ENCODE data around the gene COL9A3.

COL9A3 gene

DNA sequence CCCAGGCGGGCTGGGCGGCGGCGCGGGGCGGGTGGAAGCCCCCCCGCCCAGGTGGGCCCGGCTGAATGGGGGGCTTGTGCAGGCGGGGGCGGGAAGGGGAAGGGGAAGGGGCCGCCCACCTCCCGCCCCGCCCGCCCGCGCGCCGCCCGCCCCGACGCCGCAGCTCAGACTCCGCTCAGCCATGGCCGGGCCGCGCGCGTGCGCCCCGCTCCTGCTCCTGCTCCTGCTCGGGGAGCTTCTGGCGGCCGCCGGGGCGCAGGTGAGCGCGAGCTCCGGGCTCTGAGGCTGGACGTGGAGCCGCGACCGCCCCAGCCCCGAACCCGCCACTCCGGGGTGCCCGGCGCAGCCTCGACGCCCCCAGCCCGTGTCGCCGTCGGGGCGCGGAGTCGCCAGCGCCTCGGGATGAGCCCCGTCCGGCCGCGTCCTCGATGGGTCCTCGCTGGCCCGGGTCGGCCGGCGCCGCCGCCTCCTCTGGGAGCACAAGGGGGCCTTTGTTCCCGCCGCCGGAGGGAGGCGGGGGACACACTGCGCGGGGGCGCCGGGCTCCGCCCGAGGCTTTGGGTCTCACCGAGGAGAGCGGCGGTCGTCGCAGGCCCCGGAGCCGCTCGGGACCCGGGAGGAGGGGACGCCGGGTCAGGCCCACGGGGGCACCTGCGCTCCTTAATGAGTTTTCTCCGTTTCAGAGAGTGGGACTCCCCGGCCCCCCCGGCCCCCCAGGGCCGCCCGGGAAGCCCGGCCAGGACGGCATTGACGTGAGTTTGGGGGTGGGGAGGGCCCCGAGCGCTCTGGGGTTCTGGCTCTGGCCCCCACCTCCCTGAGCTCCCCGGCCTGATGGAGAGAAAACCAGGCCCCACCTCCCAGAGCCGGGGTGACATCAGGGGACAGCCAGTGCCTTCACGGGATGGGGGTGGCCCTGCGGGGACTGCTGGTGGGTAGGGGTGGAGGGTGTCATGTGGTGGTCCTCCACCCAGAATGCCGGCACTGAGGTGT lies at the start of gene COL9A3:
TSS of gene COL9A3 (plus strand) at position 167 of the 990 bp plus-strand sequence. CDS start at position 182, 15 bp downstream.
- in situ Hi-C loops (cut with MboI; ENCODE audit: low sequenced_read_pairs) = no loop called here

DNA sequence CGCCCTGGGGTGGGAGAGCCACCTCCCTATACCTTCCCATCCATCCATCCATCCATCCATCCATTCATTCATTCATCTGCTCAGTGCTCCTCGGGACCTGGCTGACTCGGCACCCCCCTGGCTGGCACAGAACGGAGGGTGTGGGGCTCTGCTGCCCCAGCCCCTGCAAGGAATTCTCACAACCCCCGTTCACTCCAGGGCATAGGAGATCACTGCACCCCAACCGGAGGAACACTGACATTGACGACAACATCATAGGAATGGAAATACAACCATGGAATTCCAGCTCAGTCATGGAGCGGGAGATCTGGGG lies 48.7 kb upstream of the COL9A3 start:
- in situ Hi-C loops (cut with MboI; ENCODE audit: low sequenced_read_pairs) = no loop called here

DNA sequence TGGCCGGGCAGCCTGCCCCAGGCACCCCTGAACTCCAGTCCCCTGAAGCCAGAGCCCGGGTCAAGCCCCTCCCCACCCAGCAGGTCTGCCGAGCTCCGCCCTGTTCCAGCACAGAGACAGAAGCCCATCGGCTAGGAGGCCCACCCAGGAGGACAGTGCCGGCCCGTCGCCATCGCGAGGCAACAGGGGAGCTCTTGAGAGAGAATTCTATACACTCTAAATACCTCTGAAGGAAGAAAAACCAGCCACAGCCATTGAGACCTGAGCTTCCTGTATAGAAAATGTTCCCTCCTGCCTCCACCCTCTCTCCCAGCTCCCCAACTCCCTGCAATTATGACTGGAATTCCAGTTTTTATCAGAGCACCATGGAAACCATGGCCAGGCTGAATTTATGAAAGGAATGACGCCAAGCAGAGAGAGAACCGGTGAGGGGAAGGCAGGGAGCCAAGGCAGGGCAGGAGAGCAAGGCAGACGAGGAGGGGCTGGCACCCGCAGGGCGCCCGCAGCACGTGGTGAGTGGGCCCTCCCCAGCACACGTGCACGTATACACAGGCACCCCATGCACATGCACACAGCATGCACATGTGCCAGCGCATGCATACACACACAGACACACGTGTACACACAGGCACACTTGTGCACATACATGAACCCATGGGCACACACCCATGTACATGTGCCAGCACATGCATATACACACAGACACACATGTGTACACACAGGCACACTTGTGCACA lies 48.1 kb upstream of the COL9A3 start:
- in situ Hi-C loops (cut with MboI; ENCODE audit: low sequenced_read_pairs) = no loop called here

DNA sequence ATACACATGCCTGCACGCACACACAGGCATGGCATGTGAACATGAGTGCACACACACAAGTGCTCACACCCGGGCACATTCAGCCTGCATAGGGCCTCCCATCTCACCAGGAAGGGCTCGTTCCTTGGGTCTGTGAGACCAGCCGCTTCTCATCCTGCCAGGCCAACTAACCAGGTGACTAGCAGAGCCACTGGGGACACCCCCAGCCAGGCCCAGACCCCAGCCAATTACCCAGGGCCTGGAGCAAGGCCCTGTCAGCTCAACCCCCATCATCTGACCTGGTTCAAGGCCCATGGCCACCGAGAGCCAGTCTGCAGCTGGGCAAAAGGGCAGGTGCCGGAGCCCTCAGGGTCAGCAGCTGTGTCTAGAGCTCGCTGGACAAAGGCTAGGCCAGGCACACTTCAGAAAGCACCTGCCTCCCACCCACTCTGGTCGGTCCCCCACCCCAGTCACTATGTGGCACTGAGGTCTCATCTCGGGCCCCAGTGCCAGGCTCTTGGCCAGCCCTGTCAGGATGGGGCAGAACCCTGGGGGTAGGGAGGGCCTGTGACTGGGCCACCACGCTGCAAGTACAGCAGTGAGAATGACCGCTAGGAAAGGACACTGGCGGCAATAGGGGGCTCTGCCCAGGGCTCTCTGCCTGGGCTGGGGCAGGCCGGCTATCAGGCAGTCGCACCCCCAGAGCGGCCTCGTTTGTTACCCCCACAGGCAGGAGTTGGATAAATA lies 47.3 kb upstream of the COL9A3 start:
- in situ Hi-C loops (cut with MboI; ENCODE audit: low sequenced_read_pairs) = no loop called here

DNA sequence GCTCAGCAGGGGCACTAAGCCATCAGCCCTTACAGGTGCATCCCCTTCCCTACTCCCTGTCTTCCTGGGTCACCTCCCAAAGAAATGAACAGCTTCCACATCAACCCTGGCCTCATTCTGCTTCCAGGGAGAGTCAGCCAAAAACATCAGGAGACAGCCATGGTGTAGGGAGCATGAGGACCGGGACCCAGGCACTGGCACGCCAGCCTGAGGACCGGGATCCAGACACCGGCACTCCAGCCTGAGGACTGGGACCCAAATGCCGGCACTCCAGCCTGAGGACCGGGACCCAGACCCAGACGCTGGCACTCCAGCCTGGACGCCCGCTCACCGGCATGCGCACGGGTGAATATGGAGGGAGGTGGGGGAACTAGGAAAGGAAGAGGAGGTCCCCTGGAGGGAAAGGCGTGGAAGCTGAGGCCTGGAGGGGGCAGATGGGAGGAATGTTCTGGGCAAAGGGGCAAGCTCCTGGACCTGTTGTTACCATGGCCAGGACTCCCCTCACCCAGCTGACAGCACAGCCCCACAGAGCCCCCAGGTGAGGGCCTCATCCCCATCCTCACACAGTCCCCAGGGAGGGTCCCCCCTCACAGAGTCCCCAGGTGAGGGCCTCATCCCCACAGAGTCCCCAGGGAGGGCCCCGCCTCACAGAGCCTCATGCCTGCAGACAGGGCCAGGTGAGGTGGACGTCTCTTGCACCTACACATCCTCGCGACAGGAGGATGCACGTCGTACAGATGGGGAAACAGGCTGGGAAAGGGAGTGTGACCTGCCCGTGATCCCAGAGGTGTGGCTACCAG lies 46.5 kb upstream of the COL9A3 start:
- in situ Hi-C loops (cut with MboI; ENCODE audit: low sequenced_read_pairs) = no loop called here

DNA sequence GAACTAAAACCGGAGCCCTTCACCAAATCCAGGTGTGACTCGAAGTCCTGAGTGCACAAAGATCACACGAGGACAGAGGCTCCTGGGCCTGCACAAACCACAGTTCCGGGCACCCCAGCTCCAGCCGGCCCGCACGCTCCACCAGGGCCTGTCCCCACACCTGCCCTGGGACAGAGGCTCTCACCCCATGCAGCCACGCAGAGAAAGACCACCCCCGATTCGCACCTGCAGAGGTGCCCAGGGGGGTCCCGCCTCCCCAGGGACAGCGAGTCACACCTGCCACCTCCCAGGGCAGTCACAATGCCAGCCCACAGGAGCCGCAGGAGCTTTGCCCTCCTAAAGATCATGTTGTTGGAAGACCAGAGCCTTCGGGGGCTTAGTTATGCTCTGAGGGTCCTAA lies 45.9 kb upstream of the COL9A3 start:
- in situ Hi-C loops (cut with MboI; ENCODE audit: low sequenced_read_pairs) = no loop called here

DNA sequence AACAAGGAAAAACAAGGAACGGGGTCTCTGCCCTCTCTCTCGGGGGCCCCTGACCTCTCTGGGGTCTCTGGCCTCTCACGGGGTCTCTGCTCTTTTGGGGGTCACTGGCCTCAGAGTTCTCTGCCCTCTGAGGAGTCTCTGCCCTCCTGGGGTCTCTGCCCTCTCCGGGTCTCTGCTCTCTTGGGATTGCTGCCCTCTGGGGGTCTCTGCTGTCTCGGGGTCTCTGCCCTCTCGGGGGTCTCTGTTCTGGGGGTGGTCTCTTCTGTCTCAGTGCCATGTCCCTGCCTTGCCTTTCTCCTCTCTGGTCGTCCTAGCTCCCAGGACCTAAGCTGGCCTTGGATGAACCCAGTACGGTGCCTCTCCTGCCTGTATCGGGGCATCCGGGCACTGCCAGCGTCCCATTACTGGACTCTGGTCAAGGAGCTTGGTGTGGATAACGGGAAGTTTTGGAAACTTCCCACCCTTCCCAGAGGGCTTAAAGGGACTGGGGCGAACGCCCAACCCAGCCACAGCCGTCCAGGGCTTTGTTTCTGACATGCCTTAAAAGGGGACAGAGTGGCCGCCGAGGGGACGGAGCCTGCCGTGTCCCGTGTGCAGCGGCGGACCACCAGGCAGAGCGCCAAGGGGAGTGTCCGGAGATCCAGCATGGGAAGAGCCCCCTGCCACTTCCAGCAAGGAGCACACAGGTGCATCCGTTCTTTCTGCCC lies 45.3 kb upstream of the COL9A3 start:
- in situ Hi-C loops (cut with MboI; ENCODE audit: low sequenced_read_pairs) = no loop called here

DNA sequence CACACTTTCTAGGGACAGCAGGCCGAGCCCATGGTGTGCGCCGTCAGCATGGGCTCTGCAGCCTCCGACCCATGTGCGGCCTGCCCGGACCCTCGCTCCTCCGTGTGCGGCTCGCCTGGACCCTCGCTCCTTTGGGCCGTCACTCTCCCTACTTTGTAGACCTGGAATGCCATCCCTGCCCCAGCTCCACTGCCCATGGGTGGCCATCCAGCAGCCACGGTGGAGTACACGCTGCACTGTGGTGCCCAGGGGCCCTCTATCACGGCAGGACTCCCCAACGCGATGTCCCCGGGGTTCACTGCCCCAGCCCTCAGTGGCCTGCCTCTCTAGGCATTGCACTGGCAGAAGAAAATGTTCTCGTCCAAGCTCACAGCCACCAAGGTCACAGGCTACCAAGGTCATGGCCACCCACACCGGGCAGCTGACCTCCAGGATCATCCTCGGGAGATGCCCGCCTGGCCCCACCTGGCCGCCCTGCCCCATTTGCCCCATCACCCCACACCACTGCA lies 44.7 kb upstream of the COL9A3 start:
- in situ Hi-C loops (cut with MboI; ENCODE audit: low sequenced_read_pairs) = no loop called here

DNA sequence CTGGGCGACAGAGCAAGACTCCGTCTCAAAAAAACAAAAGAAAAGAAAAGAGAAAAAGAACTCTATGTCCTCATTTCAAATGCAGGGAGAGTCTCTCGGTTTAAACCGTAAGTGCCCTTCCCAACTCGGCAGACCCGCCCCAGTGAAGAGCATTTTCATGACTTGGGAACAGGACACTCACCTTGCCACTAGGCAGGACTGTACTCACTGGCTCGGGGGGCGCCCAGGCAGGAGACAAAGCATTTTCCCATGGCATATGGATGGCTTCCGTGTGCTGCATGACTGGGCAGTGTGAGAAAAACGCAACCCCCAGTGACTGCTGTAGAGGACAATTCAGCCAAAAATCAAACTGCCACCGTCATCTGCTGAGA lies 44.2 kb upstream of the COL9A3 start:
- in situ Hi-C loops (cut with MboI; ENCODE audit: low sequenced_read_pairs) = no loop called here

DNA sequence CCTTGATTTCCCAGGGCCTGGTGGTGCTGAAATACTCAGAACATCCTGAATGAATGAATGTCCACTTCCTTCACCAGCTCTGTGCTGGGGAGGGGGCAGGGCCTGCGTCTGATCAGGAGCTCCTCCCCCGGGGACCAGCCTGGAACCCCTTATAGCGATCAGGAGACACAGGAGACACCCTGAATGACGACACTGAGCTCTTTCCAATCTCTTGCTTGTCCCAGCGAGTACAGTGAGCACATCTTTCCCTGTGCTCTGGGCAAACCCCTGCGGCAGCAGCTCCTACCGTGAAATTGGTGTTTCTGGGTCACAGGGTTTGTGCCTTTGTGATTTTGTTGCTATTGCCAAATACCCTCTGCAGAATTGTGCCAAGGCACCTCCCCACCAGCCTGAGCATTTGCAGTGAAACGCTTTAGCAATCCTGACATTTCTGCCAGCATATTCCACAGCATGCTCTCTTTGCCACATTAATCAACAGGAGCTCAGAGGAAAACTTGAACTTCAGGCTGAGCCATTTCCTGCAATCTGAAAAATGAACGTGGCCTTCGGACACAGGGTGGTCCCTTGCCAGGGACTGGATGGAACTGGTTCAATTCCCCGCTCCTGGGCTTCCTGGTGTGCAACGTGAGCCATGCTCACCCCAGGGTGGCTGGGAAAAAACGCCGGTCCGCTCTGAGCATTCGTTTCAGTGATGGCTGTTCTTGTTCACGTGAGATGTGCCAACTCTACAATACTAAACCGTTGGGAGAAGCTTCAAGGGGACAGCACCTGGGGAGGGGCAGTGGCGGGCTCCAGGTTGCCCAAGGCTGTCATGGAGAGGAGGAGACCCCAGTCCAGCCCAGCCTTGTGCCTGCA lies 43.6 kb upstream of the COL9A3 start:
- in situ Hi-C loops (cut with MboI; ENCODE audit: low sequenced_read_pairs) = no loop called here

DNA sequence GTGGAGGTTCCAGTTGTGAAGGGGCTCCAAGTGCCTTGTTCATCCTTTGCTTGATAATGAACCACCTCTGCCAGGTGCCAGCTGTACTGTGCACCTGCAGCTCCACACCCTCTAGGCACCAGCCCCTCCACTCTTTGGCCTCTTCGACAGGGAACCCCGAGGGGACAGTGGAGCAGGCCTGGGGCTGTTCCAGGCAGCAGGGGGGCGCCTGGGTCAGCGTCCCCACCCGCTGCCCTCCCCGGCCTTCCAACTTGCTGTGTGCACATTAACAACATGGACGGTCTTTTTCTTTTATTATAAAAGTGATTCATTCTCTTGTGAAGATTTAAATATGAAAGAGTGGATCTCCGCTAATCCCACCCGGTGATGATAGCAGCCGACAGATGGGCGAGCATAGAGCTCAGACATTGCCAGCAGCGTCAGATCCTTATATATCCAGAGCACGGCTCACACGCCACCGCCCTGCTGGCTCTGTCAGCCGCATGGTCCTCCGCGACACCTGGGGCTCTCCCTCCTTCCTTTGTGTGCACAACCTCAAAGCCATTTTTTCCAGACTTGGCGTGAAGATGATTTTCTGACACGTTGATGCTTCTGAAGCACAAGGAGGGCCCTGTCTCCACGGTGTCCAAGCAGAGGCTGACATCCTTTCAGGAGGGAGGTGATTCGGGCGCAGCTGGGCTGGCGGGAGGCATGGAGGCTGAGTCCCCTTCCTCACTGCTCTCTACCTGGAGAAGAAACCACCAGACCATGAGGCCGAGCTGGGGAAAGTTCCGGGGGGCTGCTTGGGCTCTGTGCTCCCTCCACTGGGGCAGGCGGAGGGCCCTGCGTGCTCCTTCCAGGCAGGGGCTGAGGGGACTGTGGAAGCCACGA lies 42.8 kb upstream of the COL9A3 start:
- in situ Hi-C loops (cut with MboI; ENCODE audit: low sequenced_read_pairs) = no loop called here

DNA sequence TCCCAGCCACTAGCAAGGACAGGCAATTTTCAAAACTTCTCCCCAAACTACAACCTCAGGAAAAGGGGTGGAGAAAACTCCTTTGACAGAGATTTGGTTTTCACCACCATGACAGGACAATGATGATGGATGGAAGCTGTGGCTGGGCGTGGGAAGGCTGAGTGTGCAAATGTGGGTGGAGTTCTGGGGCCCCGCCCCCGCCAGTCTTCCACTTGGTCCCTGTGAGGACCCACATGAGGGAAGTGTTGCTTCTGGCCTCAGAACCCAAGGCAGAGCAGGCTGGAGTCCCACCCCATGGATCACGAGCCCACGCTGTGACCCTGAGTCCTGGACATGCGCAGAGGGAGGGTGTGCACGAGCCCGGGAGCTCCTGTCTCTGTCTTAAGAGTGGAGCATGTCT lies 42.1 kb upstream of the COL9A3 start:
- in situ Hi-C loops (cut with MboI; ENCODE audit: low sequenced_read_pairs) = loop anchor here (25.0 kb wide), 2 partner anchors 287 to 362 kb away; partner anchors contain the start of genes CABLES2 and GATA5

DNA sequence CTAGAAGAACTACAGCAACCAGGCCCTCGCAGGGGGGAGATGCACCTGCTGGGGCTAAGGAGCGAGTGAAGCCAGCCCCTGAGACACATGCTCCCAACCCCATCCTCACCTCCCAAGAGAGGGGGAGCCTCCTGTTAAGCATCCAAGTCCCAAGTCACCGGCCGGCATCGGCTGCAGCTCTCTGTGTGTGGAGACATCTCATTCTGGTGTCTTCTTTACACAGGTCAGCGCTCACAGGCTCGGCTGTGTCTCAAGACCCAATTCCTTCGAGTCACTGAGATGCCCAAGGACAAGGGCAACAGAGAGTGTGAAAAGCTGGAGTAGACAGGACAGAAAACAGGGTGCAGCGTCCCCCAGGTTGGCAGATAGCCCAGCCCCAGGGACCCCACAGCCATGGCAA lies 41.6 kb upstream of the COL9A3 start:
- in situ Hi-C loops (cut with MboI; ENCODE audit: low sequenced_read_pairs) = loop anchor here (25.0 kb wide), 2 partner anchors 288 to 363 kb away; partner anchors contain the start of genes CABLES2 and GATA5

DNA sequence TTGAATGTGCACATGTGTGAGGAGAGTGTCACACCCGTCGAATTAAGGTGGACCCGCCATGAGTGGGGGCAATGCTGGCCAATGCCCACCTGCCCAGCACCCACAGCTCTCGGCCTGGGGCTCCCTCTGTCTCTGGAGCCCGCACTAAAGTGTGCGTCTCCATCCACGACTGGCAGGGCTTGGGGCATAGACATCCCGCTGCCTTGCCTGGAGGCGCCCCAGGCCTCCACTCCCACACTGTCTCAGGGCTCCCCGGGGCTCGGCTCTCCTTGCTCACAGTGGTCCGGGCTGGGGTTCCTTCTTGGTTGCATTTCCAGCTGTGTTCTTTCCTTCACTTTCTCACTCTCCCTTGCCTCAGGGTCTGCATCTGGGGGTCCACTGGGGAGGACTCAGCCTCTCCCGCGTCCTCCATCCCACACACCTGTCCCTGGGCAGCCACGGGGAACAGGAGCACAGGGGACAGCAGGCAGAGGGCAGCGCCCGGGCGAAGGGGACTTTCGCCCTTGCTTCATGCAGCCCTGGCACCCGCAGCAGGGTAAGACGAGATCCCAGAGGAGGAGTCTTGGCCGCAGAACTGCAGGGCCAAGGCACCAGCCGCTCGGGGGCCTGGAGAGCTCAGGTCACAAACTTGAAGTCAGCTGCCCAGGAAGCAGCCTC lies 40.7 kb upstream of the COL9A3 start:
- in situ Hi-C loops (cut with MboI; ENCODE audit: low sequenced_read_pairs) = loop anchor here (25.0 kb wide), 2 partner anchors 289 to 364 kb away; partner anchors contain the start of genes CABLES2 and GATA5

DNA sequence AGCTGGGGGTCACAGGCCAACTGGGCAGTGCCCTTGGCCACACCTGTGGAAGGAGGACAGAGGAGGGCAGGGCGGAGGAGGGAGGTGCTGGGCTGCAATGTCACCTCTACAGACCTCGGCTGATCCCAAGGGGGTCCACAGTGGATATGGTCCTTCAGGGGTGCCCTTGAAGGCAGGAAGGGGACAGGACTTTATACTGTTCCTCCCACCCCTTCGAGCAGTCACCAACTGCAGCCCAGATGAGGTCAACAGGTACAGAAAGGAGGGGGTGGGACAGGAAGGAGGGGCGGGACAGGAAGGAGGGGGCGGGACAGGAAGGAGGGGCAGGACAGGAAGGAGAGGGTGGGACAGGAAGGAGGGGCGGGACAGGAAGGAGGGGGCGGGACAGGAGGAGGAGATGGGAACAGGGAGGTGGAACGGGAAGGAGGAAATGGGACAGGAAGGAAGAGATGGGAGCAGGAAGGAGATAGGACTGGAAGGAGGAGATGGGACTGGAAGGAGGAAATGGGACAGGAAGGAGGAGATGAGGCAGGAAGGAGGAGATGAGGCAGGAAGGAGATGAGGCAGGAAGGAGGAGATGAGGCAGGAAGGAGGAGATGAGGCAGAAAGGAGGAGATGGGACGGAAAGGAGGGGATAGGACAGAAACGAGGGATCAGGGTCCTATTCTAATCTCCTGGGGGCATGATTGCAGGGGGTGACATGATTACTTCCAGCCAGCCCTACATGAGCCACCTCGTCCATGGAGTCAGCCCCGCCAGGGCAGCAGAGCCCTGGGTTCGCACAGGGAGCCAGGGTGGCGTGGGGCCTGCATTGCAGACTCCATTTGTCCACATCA lies 39.9 kb upstream of the COL9A3 start:
- in situ Hi-C loops (cut with MboI; ENCODE audit: low sequenced_read_pairs) = loop anchor here (25.0 kb wide), 2 partner anchors 290 to 365 kb away; partner anchors contain the start of genes CABLES2 and GATA5

DNA sequence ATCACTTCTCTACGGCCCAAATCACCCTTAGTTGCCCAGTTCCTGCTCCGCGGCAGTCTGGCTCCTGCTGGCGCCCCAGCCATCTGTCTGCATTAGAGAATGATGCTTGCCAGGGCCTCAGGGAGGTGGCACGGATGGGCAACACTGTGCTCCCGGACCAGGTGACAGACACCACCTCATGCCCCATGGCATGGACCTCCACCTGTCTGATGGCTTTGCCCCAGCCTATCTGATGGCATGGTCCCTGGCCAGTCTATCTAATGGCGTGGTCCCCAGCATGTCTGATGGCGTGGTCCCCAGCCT lies 39.4 kb upstream of the COL9A3 start:
- in situ Hi-C loops (cut with MboI; ENCODE audit: low sequenced_read_pairs) = loop anchor here (25.0 kb wide), 2 partner anchors 290 to 365 kb away; partner anchors contain the start of genes CABLES2 and GATA5

All from HL-60/S4 (cell line).